IgD-negative memory B cell (primary cell): ENCODE data around the gene CDK6. TPM values are rescaled to one million over a fixed set of nuclear protein-coding genes. Genes with fewer than 3 reads are reported as not detected.

Experiments used
- H3K27ac Mint-ChIP-seq, 3 donors: one replicate each; pipeline ENCODE4 v1.8.0; 2020 to 2022; ENCODE audit warnings: mild to moderate bottlenecking in 3 of 3, mixed read lengths in 3 of 3, moderate library complexity in 1 of 3
- H3K27me3 Mint-ChIP-seq: one replicate; pipeline ENCODE4 v1.8.0; 2021; ENCODE audit warnings: mixed read lengths
- H3K36me3 Mint-ChIP-seq: one replicate; pipeline ENCODE4 v1.8.0; 2020; ENCODE audit warnings: mild to moderate bottlenecking, mixed read lengths
- H3K4me1 Mint-ChIP-seq, 3 donors: one replicate each; pipeline ENCODE4 v1.8.0; 2020 to 2022; ENCODE audit warnings: mixed read lengths in 3 of 3, mild to moderate bottlenecking in 1 of 3
- H3K4me3 Mint-ChIP-seq, 4 donors: one replicate each; pipeline ENCODE4 v1.8.0; 2020 to 2022; ENCODE audit warnings: mild to moderate bottlenecking in 4 of 4, mixed read lengths in 4 of 4, moderate library complexity in 3 of 4
- H3K9me3 Mint-ChIP-seq, 3 donors: one replicate each; pipeline ENCODE4 v1.8.0; 2020 to 2021; ENCODE audit warnings: mixed read lengths in 3 of 3, mild to moderate bottlenecking in 1 of 3
- polyA plus RNA-seq: library from polyadenylated mRNA; unstranded; fragments of 300-500 nt; fragmentation: Illumina TruSeq; gene quantifications from one replicate; pipeline ENCODE4 v1.2.3, GENCODE V29; 2021

The CDK6 gene
- polyA plus RNA-seq, 1 donor from 2014 or later, result 7.9 TPM

DNA sequence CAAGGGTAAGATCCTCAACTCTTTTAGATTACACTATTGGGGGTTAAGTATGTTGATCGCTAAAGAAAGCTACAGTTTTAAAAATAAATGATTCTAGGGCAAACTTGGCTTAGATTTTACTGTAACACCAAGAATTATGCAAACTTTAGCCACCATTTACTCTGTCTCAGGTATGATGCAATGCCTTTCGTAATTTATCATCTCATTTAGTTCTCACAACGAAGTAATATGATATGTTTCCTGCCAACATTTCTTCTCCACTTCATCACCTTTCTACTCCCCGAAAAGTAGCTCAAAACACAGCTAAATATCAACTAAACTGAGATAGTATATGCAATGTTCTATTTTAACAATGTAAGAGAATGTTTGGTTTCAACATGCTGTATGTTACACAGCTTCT is 267.2 kb downstream of the CDK6 start:
- Mint-ChIP-seq H3K27me3 (no peaks in the 10 kb centered on the region), H3K9me3 (no peaks in the 10 kb centered on the region), H3K36me3 (peaks cover 4% of the 10 kb centered on the region), H3K4me1 (peaks cover 0 to 1% (median under 1%) of the 10 kb centered on the region in 3 donors), H3K4me3 (no peak overlapping the region), H3K27ac (no peak overlapping the region)

- H3K27me3 Mint-ChIP-seq, result no peaks in the 10 kb centered on the region
- peak overlapping the region in 1 of 3 donors; percentile 13 for H3K27ac Mint-ChIP-seq
- no peaks in the 10 kb centered on the region for H3K9me3 Mint-ChIP-seq
- no peak overlapping the region for H3K4me3 Mint-ChIP-seq
- H3K4me1 Mint-ChIP-seq, result peaks cover 0 to 1% (median 0%) of the 10 kb centered on the region in 3 donors
- H3K36me3 Mint-ChIP-seq, result peaks cover 4% of the 10 kb centered on the region
Measured at GRCh38 chr7:92567460-92567859, 268.9 kb downstream of the CDK6 start.

DNA sequence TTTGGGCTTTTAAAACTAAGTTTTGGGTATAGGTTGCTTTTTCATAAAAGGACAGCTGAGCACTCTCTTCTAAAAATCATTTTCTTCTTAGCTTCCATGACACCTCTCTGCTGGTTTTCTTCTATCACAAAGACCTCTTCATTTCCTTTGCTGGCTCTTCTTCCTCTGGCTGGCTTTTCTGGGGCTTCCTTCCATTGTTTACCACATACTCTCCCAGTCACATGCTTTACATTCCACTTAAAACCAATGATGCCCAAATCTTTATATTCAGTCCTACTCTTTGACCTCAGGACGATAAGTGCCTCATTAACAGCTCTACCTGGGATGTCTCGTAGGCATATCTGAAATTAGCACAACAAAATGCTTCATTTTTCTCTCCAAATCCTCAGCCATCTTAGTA is 273.0 kb downstream of the CDK6 start:
- Mint-ChIP-seq H3K36me3 (no peaks in the 10 kb centered on the region), H3K4me1 (peaks cover 0 to 1% (median 0%) of the 10 kb centered on the region in 3 donors), H3K9me3 (no peaks in the 10 kb centered on the region), H3K4me3 (no peak overlapping the region), H3K27me3 (no peaks in the 10 kb centered on the region), H3K27ac (no peak overlapping the region)

- Mint-ChIP-seq H3K27me3 (no peaks in the 10 kb centered on the region), H3K9me3 (no peaks in the 10 kb centered on the region), H3K36me3 (no peaks in the 10 kb centered on the region), H3K4me3 (no peak overlapping the region), H3K27ac (no peak overlapping the region), H3K4me1 (peaks cover 0 to 1% (median 0%) of the 10 kb centered on the region in 3 donors)
Measured at GRCh38 chr7:92560602-92561001, 275.8 kb downstream of the CDK6 start.

DNA sequence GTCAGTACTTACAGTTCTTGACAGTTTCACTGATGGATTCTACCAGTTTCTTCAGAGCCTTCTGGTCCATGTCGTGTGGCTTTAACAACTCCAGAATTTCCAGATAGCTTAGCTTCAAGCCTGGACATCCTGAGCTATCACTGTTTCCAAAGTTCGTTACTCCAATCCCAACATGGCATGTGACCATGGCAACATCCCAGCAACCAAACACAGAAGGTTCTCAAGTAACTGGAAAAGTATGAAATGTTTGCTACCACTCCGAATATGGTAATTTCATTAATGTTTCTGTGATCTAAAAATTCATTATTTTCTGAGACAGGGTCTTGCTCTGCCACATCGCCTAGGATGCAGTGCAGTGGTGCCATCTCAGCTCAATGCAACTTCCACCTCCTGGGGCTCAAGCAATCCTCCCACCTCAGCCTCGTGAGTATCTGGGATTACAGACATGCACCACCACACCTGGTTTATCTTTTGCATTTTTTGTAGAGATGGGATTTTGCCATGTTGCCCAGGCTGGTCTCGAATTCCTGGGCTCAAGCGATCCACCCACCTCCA is 278.5 kb downstream of the CDK6 start:
- H3K4me3 Mint-ChIP-seq, result no peak overlapping the region
- no peaks in the 10 kb centered on the region for H3K9me3 Mint-ChIP-seq
- H3K36me3 Mint-ChIP-seq, result peaks cover 1% of the 10 kb centered on the region
- no peaks in the 10 kb centered on the region for H3K4me1 Mint-ChIP-seq
- no peak overlapping the region for H3K27ac Mint-ChIP-seq
- H3K27me3 Mint-ChIP-seq, result no peaks in the 10 kb centered on the region

DNA sequence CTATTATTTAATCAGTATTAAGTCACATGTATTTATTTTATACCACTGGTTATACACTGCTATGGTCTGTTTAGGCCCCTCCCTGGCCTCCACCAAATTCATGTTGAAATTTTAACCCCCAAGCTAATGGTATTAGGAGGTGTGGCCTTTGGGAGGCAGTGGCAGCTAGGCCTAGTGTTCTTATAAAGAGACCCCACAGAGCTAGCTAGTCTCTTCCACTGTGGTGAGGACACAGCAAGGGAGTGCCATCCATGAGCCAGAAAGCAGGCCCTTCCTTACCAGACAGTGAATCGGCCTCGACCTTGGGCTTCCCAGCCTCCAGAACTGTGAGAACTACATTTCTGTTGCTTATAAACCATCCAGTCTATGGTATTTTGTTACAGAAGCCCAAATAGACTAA is 279.1 kb downstream of the CDK6 start:
- no peaks in the 10 kb centered on the region for H3K9me3 Mint-ChIP-seq
- no peak overlapping the region for H3K27ac Mint-ChIP-seq

More for the DNA sequence above, 279.1 kb downstream of the CDK6 start:
- H3K4me1 Mint-ChIP-seq, result no peaks in the 10 kb centered on the region
- H3K36me3 Mint-ChIP-seq, result peaks cover 2% of the 10 kb centered on the region
- no peak overlapping the region for H3K4me3 Mint-ChIP-seq
- H3K27me3 Mint-ChIP-seq, result no peaks in the 10 kb centered on the region

Other genes starting within 250 kb of the CDK6 start
- 30.9 TPM for gene FAM133B, start 246.2 kb downstream of the CDK6 start, polyA plus RNA-seq